Body of pancreas (tissue), 4 donors: ENCODE measurements around the gene EP300. TPM values are rescaled to one million over a fixed set of nuclear protein-coding genes. Genes with fewer than 3 reads are reported as not detected.
"Not testable (repeated sequence)": the region's sequence is repeated elsewhere in the genome, so short reads cannot be mapped to it uniquely, and the experiment has no call there.

ENCODE experiments used
- ATAC-seq: fragments of 150-250 bp; one replicate; pipeline ENCODE4 v1.9.1; 2016
- DNase-seq, 4 donors: peaks; one replicate each; pipeline ENCODE4 v3.0.0-alpha.2; 2019
- H3K27ac ChIP-seq, 4 donors: fragments of 200-600 bp; sonication (generic); 1 replicate in 3 of 4; 2 replicates in 1 of 4; pipeline versions ENCODE4 v1.5.1 to v1.6.1; 2016 to 2019; ENCODE audit warnings: mild to moderate bottlenecking in 1 of 4, mixed read lengths in 1 of 4, moderate library complexity in 1 of 4
- H3K27me3 ChIP-seq, 2 donors: fragments of 200-600 bp; sonication (generic); one replicate each; pipeline ENCODE4 v1.6.0; 2016; ENCODE audit warnings: mild to moderate bottlenecking in 1 of 2
- H3K36me3 ChIP-seq, 2 donors: fragments of 200-600 bp; sonication (generic); replicated peaks in 1 of 2; 2 replicates each; pipeline ENCODE4 v1.5.1; 2016; ENCODE audit warnings: low read depth in 2 of 2; ENCODE audit not compliant: insufficient read depth in 1 of 2
- H3K4me1 ChIP-seq: fragments of 200-600 bp; sonication (generic); one replicate; pipeline ENCODE4 v1.6.0; 2016
- H3K4me3 ChIP-seq, 2 donors: fragments of 200-600 bp; sonication (generic); 1 replicate in 1 of 2; 2 replicates in 1 of 2; pipeline ENCODE4 v1.5.1; 2016 to 2019
- H3K9me3 ChIP-seq, 3 donors: fragments of 200-600 bp; sonication (generic); 1 replicate in 2 of 3; 2 replicates in 1 of 3; pipeline ENCODE4 v1.5.1; 2016
- POLR2A ChIP-seq, 3 donors: fragments of 450-650 bp; IDR thresholded peaks; one replicate each; pipeline ENCODE4 v1.6.1; 2016; ENCODE audit warnings: antibody characterized with exemption in 3 of 3, mild to moderate bottlenecking in 2 of 3
- WGBS, 2 donors: methylation state at CpG; one replicate each; pipeline ENCODE4 v1.1.5; 2017; 5-methylcytosine and 5-hydroxymethylcytosine counted together
- intact Hi-C: fragments of 100-400 bp; cut with DNase I; formaldehyde crosslinking; loops from one replicate; pipeline ENCODE4 v1.15.1; 2023
- total RNA-seq, 2 donors: library from RNA; depleted of rRNA; stranded (reverse); fragments of >200 nt; gene quantifications; one replicate each; pipeline ENCODE4 v1.1.0, GENCODE V29; 2016
- TF ChIP-seq, protein P1 (sequence below), 7 experiments: fragments of 450-650 bp in 4 of 7; fragments of 200-600 bp in 3 of 7; sonication (generic) in 3 of 7; IDR thresholded peaks; one replicate each; pipeline ENCODE4 v1.5.1; 2016 to 2019; ENCODE audit warnings: antibody characterized with exemption in 7 of 7

Gene EP300
- total RNA-seq, 2 donors from 2014 or later, result 35.0 to 68.2 TPM

DNA sequence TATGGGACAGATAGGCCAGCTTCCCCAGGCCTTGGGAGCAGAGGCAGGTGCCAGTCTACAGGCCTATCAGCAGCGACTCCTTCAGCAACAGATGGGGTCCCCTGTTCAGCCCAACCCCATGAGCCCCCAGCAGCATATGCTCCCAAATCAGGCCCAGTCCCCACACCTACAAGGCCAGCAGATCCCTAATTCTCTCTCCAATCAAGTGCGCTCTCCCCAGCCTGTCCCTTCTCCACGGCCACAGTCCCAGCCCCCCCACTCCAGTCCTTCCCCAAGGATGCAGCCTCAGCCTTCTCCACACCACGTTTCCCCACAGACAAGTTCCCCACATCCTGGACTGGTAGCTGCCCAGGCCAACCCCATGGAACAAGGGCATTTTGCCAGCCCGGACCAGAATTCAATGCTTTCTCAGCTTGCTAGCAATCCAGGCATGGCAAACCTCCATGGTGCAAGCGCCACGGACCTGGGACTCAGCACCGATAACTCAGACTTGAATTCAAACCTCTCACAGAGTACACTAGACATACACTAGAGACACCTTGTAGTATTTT is 86.1 kb downstream of the EP300 start:
- Histone ChIP-seq H3K9me3 (no peaks in the 10 kb centered on the region), H3K27ac (no peak overlapping the region), H3K36me3 (peaks cover 25 to 43% of the 10 kb centered on the region in 2 donors), H3K4me1 (no peaks in the 10 kb centered on the region), H3K27me3 (no peaks in the 10 kb centered on the region), H3K4me3 (no peak overlapping the region)
- DNase-seq (peak in 2 of 4 donors; percentile 14 to 35), ATAC-seq (no peak)
- 82 to 89% methylated on average over 8 of the region's 8 CpGs for WGBS, 2 donors
- TF ChIP-seq, protein P1, sequence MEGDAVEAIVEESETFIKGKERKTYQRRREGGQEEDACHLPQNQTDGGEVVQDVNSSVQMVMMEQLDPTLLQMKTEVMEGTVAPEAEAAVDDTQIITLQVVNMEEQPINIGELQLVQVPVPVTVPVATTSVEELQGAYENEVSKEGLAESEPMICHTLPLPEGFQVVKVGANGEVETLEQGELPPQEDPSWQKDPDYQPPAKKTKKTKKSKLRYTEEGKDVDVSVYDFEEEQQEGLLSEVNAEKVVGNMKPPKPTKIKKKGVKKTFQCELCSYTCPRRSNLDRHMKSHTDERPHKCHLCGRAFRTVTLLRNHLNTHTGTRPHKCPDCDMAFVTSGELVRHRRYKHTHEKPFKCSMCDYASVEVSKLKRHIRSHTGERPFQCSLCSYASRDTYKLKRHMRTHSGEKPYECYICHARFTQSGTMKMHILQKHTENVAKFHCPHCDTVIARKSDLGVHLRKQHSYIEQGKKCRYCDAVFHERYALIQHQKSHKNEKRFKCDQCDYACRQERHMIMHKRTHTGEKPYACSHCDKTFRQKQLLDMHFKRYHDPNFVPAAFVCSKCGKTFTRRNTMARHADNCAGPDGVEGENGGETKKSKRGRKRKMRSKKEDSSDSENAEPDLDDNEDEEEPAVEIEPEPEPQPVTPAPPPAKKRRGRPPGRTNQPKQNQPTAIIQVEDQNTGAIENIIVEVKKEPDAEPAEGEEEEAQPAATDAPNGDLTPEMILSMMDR (IDR thresholded peaks at IDR 0.05), result no peak
- TF ChIP-seq POLR2A (IDR thresholded peaks at IDR 0.05), result no peak
- intact Hi-C loops, result no loop called here

DNA sequence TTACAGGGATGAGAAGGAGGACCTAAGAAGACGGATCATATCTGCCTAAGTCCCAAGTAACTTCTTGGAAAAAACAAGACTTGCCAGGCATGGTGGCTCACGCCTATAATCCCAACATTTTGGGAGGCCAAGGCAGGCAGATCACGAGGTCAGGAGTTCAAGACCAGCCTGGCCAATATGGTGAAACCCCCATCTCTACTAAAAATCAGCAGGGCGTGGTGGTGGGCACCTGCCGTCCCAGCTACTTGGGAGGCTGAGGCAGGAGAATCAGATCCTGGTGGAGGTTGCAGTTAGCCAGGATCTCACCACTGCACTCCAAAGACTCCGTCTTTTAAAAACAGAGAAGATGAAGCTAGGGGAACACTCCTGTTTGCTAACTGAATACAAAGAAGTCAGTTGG is 88.0 kb downstream of the EP300 start:
- WGBS, 2 donors, result 88 to 93% methylated on average over 6 of the region's 6 CpGs
- ATAC-seq, intact Hi-C loops, H3K4me3 ChIP-seq, H3K27me3 ChIP-seq, H3K4me1 ChIP-seq, H3K27ac ChIP-seq, DNase-seq, H3K9me3 ChIP-seq: not testable (repeated sequence)
- H3K36me3 ChIP-seq, result peaks cover 18 to 33% of the 10 kb centered on the region in 2 donors

DNA sequence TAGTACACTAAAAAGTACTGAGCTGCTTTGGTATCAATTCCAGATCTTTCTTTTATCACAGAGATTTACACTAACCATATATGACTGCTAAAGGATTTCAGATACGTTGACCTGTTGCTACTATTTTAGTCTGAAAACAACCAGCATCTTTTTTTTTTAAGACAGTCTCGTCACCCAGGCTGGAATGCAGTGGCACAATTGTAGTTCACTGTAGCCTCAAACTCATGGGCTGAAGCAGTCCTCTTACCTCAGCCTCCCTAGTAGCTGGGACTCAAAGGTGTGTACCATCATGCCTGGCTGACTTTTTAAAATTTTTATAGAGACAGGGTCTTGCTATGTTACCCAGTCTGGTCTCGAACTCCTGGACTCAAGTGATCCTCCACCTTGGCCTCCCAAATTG is 88.5 kb downstream of the EP300 start:
- Histone ChIP-seq H3K27ac (no peak overlapping the region), H3K4me1 (no peaks in the 10 kb centered on the region), H3K4me3 (no peak overlapping the region), H3K36me3 (peaks cover 16 to 30% of the 10 kb centered on the region in 2 donors), H3K27me3 (no peaks in the 10 kb centered on the region), H3K9me3 (no peaks in the 10 kb centered on the region)
- intact Hi-C loops, result no loop called here
- TF ChIP-seq, protein P1 (IDR thresholded peaks at IDR 0.05), result no peak
- TF ChIP-seq POLR2A (IDR thresholded peaks at IDR 0.05), result no peak
- no peak for DNase-seq
- no peak for ATAC-seq
- WGBS, 2 donors, result 83 to 84% methylated on average over 2 to 3 of the region's 3 CpGs

DNA sequence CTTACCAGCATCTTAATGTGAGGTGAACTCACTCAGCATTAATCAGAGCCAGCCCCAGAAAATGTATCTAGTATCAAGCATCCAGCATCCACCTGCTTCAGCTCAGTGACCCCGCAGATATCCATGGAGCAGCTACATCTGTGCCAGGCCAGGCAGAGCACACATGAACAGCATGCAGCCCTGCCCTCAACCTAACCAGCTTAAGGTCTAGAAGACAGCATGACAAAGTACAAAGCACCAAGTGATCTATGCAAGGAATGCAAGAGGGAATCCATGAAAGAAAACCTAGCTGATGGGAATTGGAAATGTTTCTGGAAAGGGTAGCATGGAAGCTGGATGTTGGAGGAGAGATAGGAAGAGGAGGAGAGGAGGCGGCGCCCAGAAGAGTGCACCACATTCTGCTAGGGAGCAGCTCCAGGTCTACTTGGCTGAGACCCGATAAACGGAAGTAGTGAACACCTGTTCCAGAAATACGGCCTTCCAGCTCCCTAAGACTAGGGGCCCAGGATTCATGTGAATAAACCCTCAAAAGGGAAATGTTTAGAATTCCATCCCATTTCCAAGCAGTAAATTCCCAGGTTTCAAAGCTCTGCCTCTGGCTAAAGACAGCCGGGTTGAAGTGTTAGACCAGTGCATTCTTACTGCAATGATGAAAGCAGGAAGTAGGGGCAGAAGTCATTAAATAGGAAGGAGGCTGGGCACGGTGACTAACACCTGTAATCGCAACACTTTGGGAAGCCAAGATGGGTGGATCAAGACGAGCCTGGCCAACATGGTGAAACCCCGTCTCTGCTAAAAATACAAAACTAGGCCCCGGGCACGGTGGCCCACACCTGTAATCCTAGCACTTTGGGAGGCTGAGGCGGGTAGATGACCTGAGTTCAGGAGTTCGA is 89.2 kb downstream of the EP300 start:
- H3K36me3 ChIP-seq, result peaks cover 13 to 25% of the 10 kb centered on the region in 2 donors
- ATAC-seq (no peak), DNase-seq (no peak)
- WGBS, 2 donors, result 75 to 89% methylated on average over 14 to 15 of the region's 15 CpGs
- no peaks in the 10 kb centered on the region for H3K4me1 ChIP-seq
- H3K27me3 ChIP-seq, result no peaks in the 10 kb centered on the region
- intact Hi-C loops, result no loop called here
- H3K4me3 ChIP-seq, result no peak overlapping the region
- no peak for TF ChIP-seq POLR2A (IDR thresholded peaks at IDR 0.05)
- H3K27ac ChIP-seq, result no peak overlapping the region
- H3K9me3 ChIP-seq, result no peaks in the 10 kb centered on the region

DNA sequence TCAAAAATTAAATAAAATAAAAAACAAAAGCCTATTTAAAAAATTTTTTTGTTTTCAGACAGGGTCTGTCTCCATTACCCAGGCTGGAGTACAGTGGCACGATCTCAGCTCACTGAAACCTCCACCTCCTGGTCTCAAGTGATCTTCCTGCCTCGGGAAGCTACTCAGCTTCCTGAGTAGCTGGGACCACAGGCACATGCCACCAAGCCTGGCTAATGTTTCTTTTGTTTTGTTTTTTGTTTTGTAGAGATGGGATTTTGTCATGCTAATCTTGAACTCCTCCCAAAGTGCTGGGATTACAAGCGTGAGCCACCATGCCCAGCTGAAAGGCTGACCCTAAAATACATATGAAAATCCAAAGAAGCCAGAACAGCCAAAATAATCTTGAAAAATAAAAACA is 92.3 kb downstream of the EP300 start:
- no peaks in the 10 kb centered on the region for H3K9me3 ChIP-seq
- TF ChIP-seq, protein P1 (IDR thresholded peaks at IDR 0.05), result no peak
- no peak for TF ChIP-seq POLR2A (IDR thresholded peaks at IDR 0.05)
- no peak for DNase-seq
- intact Hi-C loops, result no loop called here
- H3K27me3 ChIP-seq, result no peaks in the 10 kb centered on the region
- H3K4me3 ChIP-seq, result no peak overlapping the region
- ATAC-seq, result no peak
- no peaks in the 10 kb centered on the region for H3K4me1 ChIP-seq
- peaks cover 0 to 3% of the 10 kb centered on the region in 2 donors for H3K36me3 ChIP-seq
- H3K27ac ChIP-seq, result no peak overlapping the region
- WGBS, 2 donors, result 60 to 69% methylated on average over 3 of the region's 3 CpGs
